Keratinocyte (primary cell): Measurements from ENCODE around the gene KREMEN1. TPM values are rescaled to one million over a fixed set of nuclear protein-coding genes. Genes with fewer than 3 reads are reported as not detected.

ENCODE experiments used
- DNase-seq: peaks from one replicate; pipeline ENCODE4 v3.0.0-alpha.2; 2011; ENCODE audit warnings: low read depth, missing footprints, low spot score
- FAIRE-seq: peaks from 2 replicates; lab custom pipeline; 2011; peaks lifted over from hg19 to GRCh38; lab: Jason Lieb, UNC
- H2AFZ ChIP-seq: 2 replicates; pipeline ENCODE4 v1.6.0; 2012; ENCODE audit warnings: low read length, control low read depth, inconsistent platforms; ENCODE audit not compliant: control insufficient read depth
- H3K27ac ChIP-seq: 2 replicates; pipeline ENCODE4 v1.5.1; 2011; ENCODE audit warnings: low read length; ENCODE audit not compliant: control insufficient read depth, insufficient read depth
- H3K27me3 ChIP-seq: 3 replicates; pipeline ENCODE4 v1.6.0; 2011; ENCODE audit warnings: low read length; ENCODE audit not compliant: control insufficient read depth, insufficient read depth; ENCODE audit errors: extremely low read depth
- H3K36me3 ChIP-seq, 2 experiments: 2 replicates in 1 of 2; 3 replicates in 1 of 2; pipeline ENCODE4 v1.5.1; 2011; ENCODE audit warnings: low read length in 2 of 2, mild to moderate bottlenecking in 1 of 2; ENCODE audit not compliant: control insufficient read depth in 2 of 2, insufficient read depth in 2 of 2; ENCODE audit errors: extremely low read depth in 1 of 2
- H3K4me1 ChIP-seq: 3 replicates; pipeline ENCODE4 v1.5.1; 2011; ENCODE audit warnings: low read length; ENCODE audit not compliant: control insufficient read depth, insufficient read depth; ENCODE audit errors: extremely low read depth
- H3K4me2 ChIP-seq: 3 replicates; pipeline ENCODE4 v1.6.0; 2011; ENCODE audit warnings: low read depth, low read length; ENCODE audit not compliant: control insufficient read depth, insufficient read depth; ENCODE audit errors: extremely low read depth
- H3K4me3 ChIP-seq, 3 experiments: fragments of 200-600 bp in 1 of 3; sonication (generic) in 1 of 3; 2 replicates in 2 of 3; 3 replicates in 1 of 3; pipeline ENCODE4 v1.5.1; 2011 to 2016; ENCODE audit warnings: low read length in 3 of 3, mild to moderate bottlenecking in 3 of 3, control low read depth in 2 of 3, inconsistent platforms in 1 of 3, low read depth in 1 of 3, mixed read lengths in 1 of 3, mixed run types in 1 of 3, moderate library complexity in 1 of 3; ENCODE audit not compliant: control insufficient read depth in 2 of 3, insufficient read depth in 2 of 3; ENCODE audit errors: extremely low read depth in 1 of 3
- H3K79me2 ChIP-seq: 2 replicates; pipeline ENCODE4 v1.6.0; 2012; ENCODE audit warnings: low read length; ENCODE audit not compliant: control insufficient read depth, insufficient read depth
- H3K9ac ChIP-seq: 3 replicates; pipeline ENCODE4 v1.6.0; 2011; ENCODE audit warnings: low read length; ENCODE audit not compliant: control insufficient read depth, insufficient read depth; ENCODE audit errors: extremely low read depth
- H3K9me1 ChIP-seq: 3 replicates; pipeline ENCODE4 v1.6.0; 2011; ENCODE audit warnings: low read length; ENCODE audit not compliant: control insufficient read depth, insufficient read depth; ENCODE audit errors: extremely low read depth
- H3K9me3 ChIP-seq: 2 replicates; pipeline ENCODE4 v1.5.1; 2012; ENCODE audit warnings: low read depth, low read length; ENCODE audit not compliant: control insufficient read depth
- H4K20me1 ChIP-seq: 3 replicates; pipeline ENCODE4 v1.6.0; 2011; ENCODE audit warnings: low read length; ENCODE audit not compliant: control insufficient read depth, insufficient read depth; ENCODE audit errors: extremely low read depth
- CTCF ChIP-seq, 3 experiments: IDR thresholded peaks in 1 of 3; conservative IDR thresholded peaks in 1 of 3; optimal IDR thresholded peaks in 1 of 3; 2 replicates in 2 of 3; 3 replicates in 1 of 3; pipeline versions ENCODE3 to v1.5.1; 2011; ENCODE audit warnings: low read length in 3 of 3, mild to moderate bottlenecking in 3 of 3, moderate library complexity in 2 of 3, control low read depth in 1 of 3, inconsistent platforms in 1 of 3; ENCODE audit not compliant: insufficient read depth in 2 of 3; ENCODE audit errors: extremely low read depth in 1 of 3
- EZH2 ChIP-seq: IDR thresholded peaks from one replicate; pipeline ENCODE4 v1.6.1; 2012; ENCODE audit warnings: inconsistent platforms, mild to moderate bottlenecking, low read length, moderate library complexity
- dilution Hi-C: fragments of 300-500 bp; cut with MboI; formaldehyde crosslinking; loops from one replicate; pipeline ENCODE4 v1.7.0; 2020; ENCODE audit warnings: low sequenced_read_pairs; ENCODE audit not compliant: extremely low pct_ligation_motif_present
- polyA plus RNA-seq, 5 experiments: library from polyadenylated mRNA; depleted of rRNA in 3 of 5; stranded (reverse) in 3 of 5; stranded (forward) in 1 of 5; unstranded in 1 of 5; fragments of >200 nt; gene quantifications; 1 replicate in 1 of 5; 2 replicates in 3 of 5; 3 replicates in 1 of 5; pipeline versions ENCODE4 v1.2.1 to v1.2.3, GENCODE V29; 2011 to 2012; ENCODE audit warnings: missing spikeins in 2 of 5, low read depth in 1 of 5, low replicate concordance in 1 of 5

Gene KREMEN1
- polyA plus RNA-seq, 1 donor (not counting 4 experiments of a cell fraction or from before 2014, with no cell fraction given), result 6.8 TPM

- Histone ChIP-seq H3K9ac (no peak overlapping the region), H2AFZ (no peak overlapping the region), H3K79me2 (no peaks in the 10 kb centered on the region), H3K36me3 (no peaks in the 10 kb centered on the region), H3K27me3 (no peaks in the 10 kb centered on the region), H3K4me3 (no peak overlapping the region), H3K9me1 (no peaks in the 10 kb centered on the region), H3K9me3 (no peaks in the 10 kb centered on the region), H3K4me1 (peaks cover 10% of the 10 kb centered on the region), H4K20me1 (no peaks in the 10 kb centered on the region), H3K27ac (no peak overlapping the region), H3K4me2 (no peak overlapping the region)
- TF ChIP-seq EZH2, result no peak
- TF ChIP-seq CTCF (optimal IDR thresholded peaks at IDR 0.05 in 1 of 3, IDR thresholded peaks at IDR 0.05 in 1 of 3, conservative IDR thresholded peaks at IDR 0.05 in 1 of 3; ENCODE audit: extremely low read depth in 1 of 3, insufficient read depth in 2 of 3, low read length in 3 of 3), result no peak
- no peak for DNase-seq
- no peak for FAIRE-seq
- dilution Hi-C loops, result no loop called here
These were observed 5.4 kb downstream of the KREMEN1 start for GRCh38 chr22:29078036-29078868.

- dilution Hi-C loops, result no loop called here
- peaks cover 7% of the 10 kb centered on the region for H3K4me1 ChIP-seq
- H3K9me3 ChIP-seq, result no peaks in the 10 kb centered on the region
These were observed 6.0 kb downstream of the KREMEN1 start for GRCh38 chr22:29078869-29079207.

More at GRCh38 chr22:29078869-29079207, 6.0 kb downstream of the KREMEN1 start:
- DNase-seq (no peak), FAIRE-seq (no peak)
- TF ChIP-seq EZH2 (no peak), CTCF (optimal IDR thresholded peaks at IDR 0.05 in 1 of 3, IDR thresholded peaks at IDR 0.05 in 1 of 3, conservative IDR thresholded peaks at IDR 0.05 in 1 of 3; ENCODE audit: extremely low read depth in 1 of 3, insufficient read depth in 2 of 3, low read length in 3 of 3) (no peak)
- H3K27me3 ChIP-seq, result no peaks in the 10 kb centered on the region
- H3K36me3 ChIP-seq, result no peaks in the 10 kb centered on the region
- no peak overlapping the region for H2AFZ ChIP-seq
- no peaks in the 10 kb centered on the region for H3K79me2 ChIP-seq
- no peak overlapping the region for H3K4me3 ChIP-seq
- no peaks in the 10 kb centered on the region for H3K9me1 ChIP-seq
- H3K27ac ChIP-seq, result no peak overlapping the region
- H3K4me2 ChIP-seq, result no peak overlapping the region
- H3K9ac ChIP-seq, result no peak overlapping the region
- no peaks in the 10 kb centered on the region for H4K20me1 ChIP-seq
